Measurements from ENCODE around the gene LAMC2.

The LAMC2 gene

DNA sequence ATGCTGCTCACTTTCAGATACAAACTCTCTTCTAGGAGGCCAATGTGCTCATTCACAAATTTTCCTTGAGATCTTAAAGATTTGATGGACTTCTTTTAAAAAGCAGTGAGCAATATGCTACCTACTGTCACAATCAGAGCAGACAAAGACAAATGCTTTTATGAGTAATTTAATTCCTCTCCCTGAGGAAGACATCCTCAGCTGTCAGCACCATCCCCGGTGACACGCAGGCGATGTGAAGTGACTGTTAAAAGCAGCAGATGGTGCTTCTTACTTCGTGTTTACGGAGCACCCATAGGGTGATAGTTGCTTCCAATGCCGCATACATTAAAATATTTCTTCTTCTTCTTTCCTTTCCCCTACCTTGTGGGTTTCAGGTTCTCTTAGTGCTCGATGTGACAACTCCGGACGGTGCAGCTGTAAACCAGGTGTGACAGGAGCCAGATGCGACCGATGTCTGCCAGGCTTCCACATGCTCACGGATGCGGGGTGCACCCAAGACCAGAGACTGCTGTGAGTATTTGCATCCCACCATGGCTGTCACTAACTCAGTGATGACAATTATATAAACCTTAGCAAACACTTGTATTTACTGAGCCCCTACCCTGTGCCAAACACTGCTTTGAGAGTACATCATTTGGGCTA is 29.1 kb downstream of the LAMC2 start:
- no peak overlapping the region for H3K4me3 ChIP-seq (ENCODE audit: low read depth, low read length)
- TF ChIP-seq CTCF (IDR thresholded peaks at IDR 0.05; ENCODE audit: borderline replicate concordance, insufficient read depth, low read depth, low read length), result no peak

GRCh38 chr1:183215936-183216335 is 29.9 kb downstream of the LAMC2 start:
- TF ChIP-seq CTCF (IDR thresholded peaks at IDR 0.05; ENCODE audit: borderline replicate concordance, insufficient read depth, low read depth, low read length), result no peak
- no peak overlapping the region for H3K4me3 ChIP-seq (ENCODE audit: low read depth, low read length)

DNA sequence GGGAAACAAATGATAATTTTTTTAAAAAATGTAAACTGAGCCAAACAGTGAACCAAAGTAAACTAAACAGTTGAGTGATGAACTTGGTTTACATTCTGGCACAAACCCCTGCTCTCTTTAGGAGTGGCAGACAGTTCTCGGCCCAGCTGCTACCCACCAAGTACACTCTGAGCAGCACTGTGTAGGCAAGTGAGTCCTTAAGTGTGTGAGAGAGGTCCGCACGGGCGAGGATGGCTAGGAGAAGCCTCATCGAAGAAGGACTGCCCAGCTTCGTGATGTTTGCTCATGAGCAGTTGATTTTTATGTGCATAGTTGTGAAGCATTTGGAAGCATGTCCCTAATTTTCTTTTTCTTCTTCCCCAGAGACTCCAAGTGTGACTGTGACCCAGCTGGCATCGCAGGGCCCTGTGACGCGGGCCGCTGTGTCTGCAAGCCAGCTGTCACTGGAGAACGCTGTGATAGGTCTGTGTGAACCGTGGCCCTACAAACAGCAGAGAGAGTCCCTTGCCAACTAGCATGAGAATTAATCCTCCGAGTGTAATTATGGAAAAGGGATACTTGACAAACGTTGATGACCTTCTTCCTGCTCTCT is 32.1 kb downstream of the LAMC2 start:
- no peak overlapping the region for H3K4me3 ChIP-seq (ENCODE audit: low read depth, low read length)
- TF ChIP-seq CTCF (IDR thresholded peaks at IDR 0.05; ENCODE audit: borderline replicate concordance, insufficient read depth, low read depth, low read length), result no peak

GRCh38 chr1:183218971-183219615 is 33.0 kb downstream of the LAMC2 start:
- no peak overlapping the region for H3K4me3 ChIP-seq (ENCODE audit: low read depth, low read length)
- no peak for TF ChIP-seq CTCF (IDR thresholded peaks at IDR 0.05; ENCODE audit: borderline replicate concordance, insufficient read depth, low read depth, low read length)

DNA sequence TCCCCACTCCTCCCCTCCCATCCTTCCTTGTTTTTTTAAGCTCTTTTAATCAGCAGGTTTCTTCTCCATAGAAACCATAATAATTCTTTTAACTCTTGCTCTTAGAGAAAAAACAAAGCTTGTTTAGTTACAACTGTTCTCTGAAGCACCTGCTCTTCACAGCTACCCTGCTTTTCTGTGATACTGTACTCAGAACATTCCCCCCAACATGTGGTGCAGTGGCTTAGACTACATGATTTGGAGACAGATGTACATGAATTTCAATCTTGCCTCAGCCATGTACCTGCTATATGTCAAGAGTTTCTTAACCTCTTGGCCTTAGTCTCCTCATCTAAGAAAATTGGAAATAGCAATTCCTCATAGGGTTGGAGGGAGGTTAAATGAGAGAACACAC is 33.5 kb downstream of the LAMC2 start:
- no peak for TF ChIP-seq CTCF (IDR thresholded peaks at IDR 0.05; ENCODE audit: borderline replicate concordance, insufficient read depth, low read depth, low read length)
- no peak overlapping the region for H3K4me3 ChIP-seq (ENCODE audit: low read depth, low read length)

- no peak overlapping the region for H3K4me3 ChIP-seq (ENCODE audit: low read depth, low read length)
Observed at GRCh38 chr1:183222909-183223308, 36.8 kb downstream of the LAMC2 start.

More at GRCh38 chr1:183222909-183223308, 36.8 kb downstream of the LAMC2 start:
- no peak for TF ChIP-seq CTCF (IDR thresholded peaks at IDR 0.05; ENCODE audit: borderline replicate concordance, insufficient read depth, low read depth, low read length)

Measured in GM12875 (cell line).